CD1c-positive myeloid dendritic cell (primary cell): ENCODE measurements around the gene ABCG5.

Experiments used
- DNase-seq: peaks from one replicate; pipeline ENCODE4 v3.0.0-alpha.2; 2016; ENCODE audit errors: extremely low spot score

The ABCG5 gene

DNA sequence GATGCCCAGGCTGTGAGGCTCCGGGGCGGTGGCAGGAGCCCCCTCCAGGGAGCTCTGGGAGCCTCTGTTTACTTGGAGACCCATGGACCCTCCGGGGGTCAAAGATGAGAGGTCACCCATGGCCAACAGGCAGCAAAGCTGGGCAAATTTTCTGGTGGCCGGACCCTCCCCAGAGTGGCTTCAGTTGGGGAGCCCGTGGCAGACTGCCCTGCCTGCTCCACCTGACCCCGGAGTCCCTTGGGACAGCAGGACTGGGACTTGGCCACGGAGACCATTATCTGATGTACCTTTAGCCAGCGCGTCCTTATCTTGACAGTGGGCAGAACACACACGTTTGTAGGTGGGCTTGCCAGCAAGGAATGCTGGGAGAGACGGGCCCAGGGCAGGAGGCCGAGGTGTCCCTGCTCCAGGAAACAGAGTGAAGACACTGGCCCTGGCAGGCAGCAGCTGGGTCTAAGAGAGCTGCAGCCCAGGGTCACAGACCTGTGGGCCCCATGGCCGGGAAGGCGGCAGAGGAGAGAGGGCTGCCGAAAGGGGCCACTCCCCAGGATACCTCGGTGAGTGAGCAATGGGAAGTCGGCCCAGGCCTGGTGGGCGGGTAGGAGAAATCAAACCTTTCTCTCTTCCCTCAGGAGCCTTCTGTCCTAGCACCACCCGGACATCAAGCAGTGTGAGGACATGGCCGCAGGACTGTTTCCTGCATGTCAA is at the start of gene ABCG5, which contains the start of gene ABCG8:
Gene ABCG5 (minus strand): TSS at position 280 of the 708 bp plus-strand sequence. CDS start 160 bp downstream, at position 120.
Gene ABCG8 (plus strand): TSS at position 412 of the 708 bp plus-strand sequence. CDS start 83 bp downstream, at position 495.
- no peak for DNase-seq

DNA sequence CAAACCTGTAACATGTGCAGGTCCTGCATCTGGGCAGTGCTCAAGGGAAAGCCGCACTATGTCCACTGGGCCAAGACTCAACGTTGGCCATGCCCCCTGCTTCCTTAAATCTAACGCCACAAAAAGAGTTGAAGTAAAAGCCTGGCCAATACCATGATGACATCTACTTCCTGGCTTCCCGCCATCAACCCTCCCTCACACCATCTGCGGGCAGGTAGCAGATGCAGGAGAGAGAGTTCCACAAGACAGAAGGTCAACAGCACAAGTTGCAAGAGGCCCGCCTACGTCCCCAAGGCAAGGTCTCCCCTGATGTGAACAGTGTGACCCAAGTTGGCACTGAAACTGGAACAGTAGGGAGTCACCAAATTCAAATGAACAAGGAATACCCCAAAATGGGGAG is 48.5 kb upstream of the ABCG5 start:
- no peak for DNase-seq

DNA sequence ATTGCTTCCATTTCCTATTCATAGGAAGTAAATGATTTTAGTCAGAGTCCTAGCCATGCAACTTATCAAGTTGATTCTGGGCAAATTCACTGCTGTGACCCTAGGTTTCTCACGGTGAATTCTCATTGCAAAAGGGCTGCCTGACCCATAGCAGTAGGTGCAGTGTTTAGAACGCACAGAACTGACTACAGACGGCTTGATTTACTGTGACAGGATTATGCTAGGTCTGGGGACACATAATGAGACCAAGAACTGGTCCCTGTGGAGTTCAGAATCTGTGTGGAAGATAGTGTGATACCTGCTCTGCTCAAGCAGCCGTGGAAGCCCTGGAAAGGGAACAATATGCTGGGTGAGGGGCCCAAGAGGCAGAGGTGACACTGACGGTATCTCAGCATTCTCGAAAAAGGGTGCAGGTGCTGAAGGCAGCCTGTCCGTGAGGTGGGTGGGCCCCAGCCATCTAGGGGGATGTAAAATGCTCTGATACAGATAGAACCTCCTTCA is 46.5 kb upstream of the ABCG5 start:
- DNase-seq, result no peak

DNA sequence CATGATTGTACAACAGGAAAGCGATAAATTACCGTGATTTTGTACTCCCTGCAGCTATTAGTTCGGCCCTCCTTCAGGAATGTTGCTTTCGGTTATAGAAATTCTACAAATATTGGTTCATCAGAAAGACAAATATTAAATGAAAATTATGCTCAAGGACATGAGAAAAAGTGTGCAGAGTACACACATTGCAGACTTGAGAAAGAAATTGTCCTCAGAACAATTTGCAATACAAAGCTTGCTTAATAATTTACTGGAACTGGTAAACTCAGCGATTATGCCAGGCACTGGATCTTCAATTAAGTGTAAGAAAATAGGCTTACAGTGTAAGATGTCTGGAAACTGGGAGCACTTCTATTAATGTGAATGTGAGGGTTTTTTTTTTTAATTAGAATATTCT is 46.0 kb upstream of the ABCG5 start:
- no peak for DNase-seq

DNA sequence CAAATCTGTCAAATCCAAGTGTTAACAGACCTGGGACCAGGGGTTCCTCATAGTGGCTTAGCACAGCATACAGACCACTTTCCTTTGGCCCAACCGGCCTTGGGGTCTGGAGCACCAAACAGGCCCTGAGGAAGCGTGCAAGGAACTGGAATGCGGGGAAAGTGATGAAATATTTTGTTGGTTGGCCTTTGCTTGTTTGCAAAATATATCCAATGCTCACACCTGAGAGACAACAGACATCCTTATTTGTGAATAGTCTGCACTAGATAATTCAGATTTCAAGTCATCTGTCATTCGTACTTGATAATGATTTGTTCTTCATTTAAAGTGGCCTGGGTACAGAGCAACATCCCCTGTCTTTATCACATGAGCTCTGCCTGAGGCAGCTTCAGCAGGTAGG is 43.7 kb upstream of the ABCG5 start:
- DNase-seq, result no peak

DNA sequence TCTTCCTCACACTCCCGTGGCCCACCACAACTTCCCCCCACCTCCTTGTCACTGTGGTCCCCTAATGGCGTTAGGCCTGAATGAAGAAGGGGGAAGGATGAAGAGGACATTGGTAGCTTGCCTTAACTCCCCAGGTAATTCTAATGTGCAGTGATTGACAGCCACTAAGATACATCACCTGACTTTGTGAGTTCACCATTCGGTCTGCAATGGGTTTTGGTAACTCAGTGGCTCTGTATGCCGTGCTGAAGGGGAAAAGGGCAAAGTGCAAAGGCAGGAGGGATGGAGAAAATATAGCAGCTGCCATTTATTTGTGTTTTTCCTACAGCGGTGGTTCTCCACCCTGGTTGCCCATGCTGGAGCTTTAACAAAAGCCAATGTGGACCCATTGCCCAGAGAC is 42.3 kb upstream of the ABCG5 start:
- no peak for DNase-seq

DNA sequence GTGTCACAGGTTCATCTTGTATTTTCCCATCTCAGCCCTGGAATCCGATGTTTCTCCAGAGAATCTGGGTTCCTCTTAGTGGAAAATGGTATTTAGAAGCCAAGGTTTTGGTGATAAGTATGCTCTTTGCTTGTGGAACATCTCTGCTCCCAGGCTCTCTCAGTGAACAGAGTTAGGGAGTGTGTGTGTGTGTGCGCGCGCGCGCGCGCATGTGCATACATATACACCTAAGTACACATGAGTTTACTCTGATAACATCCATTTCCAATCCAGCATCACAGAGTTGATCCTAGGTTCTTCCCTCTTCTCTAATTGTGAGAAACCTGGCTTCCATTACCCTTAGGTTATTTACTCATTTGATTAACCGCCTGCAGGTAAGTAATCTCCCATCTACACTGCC is 41.8 kb upstream of the ABCG5 start:
- no peak for DNase-seq

DNA sequence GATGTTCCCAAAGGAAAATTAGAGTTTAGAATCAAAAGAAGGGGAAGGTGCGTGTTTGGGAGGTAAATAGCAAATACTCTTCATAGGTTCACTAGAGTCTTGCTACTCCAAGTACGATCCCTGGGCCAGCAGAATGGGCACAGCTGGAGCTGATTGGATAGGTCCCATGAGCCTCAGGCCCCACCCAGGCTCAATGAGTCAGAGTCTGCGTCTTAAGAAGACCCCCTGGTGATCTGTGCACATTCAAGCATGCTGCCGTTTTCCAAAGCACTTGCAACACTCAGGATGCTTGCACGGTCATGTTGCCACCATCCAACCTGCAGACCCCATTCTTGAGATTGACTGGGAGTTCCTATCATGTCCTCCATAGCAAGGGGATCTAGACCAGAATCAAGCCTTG is 40.6 kb upstream of the ABCG5 start:
- DNase-seq, result no peak

DNA sequence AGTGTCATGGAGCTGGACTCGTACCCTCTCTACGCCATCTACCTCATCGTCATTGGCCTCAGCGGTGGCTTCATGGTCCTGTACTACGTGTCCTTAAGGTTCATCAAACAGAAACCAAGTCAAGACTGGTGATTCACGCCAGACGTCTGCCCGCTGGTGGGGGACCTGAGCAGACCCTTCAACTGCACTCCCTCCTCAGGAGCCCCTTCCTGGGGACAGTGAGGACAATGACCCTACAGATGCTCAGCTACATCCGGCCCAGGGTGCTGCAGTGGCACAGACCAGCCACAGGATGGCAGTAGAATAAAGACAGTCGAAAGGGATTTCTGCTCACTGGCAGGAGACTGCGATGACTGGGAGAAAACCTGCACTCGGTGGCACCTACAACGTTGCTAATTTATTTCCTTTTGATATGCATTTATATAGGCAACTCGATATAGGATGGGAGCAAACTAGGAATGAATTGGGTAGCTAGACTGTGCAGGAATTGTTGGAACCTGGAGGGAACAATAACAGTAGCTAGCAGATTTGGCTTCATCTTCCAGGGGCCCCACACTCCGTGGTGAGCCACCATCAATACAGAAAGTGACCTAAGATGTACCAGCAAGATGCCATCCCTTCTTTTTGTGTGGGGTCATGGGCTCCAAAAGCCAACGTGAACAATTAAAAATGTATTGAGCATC is 39.3 kb upstream of the ABCG5 start:
- peak; percentile 48 for DNase-seq

DNA sequence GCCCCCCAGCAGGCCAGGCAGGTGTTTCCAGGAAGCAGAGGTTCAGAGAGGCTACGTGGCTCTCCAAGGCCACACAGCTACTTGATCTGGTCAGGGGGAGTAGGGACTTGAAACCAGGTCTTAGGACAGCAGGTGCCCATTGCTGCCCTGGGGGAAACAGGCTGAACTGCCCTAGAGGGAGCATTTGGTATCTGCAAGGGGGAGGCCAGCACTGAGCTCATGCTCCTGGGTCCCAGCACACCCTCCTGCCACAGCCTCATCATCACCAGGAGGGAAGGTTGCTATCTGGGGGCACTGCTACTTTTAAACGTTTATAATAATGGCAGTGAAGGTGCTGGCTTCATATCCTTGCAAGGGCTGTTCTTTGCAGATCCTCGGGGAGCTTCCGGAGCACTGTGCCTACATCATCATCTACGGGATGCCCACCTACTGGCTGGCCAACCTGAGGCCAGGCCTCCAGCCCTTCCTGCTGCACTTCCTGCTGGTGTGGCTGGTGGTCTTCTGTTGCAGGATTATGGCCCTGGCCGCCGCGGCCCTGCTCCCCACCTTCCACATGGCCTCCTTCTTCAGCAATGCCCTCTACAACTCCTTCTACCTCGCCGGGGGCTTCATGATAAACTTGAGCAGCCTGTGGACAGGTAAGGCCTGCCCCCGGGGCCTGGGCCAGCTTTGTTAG is 36.3 kb upstream of the ABCG5 start:
- no peak for DNase-seq

DNA sequence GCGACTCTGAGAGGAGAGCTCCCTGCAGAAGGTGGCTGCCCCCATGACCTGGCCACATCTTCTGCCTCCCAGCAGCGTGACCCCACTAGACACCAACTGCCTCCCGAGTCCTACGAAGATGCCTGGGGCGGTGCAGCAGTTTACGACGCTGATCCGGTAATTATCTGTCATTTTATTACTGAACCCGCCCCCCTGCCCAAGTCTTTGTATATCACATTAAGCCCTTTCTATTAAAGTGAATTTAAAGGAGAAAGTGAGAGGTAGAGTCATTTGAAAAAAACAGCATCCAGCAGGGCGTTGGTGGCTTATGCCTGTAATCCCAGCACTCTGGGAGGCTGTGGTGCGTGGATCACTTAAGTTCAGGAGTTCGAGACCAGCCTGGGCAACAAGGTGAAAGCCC is 33.5 kb upstream of the ABCG5 start:
- DNase-seq, result no peak

DNA sequence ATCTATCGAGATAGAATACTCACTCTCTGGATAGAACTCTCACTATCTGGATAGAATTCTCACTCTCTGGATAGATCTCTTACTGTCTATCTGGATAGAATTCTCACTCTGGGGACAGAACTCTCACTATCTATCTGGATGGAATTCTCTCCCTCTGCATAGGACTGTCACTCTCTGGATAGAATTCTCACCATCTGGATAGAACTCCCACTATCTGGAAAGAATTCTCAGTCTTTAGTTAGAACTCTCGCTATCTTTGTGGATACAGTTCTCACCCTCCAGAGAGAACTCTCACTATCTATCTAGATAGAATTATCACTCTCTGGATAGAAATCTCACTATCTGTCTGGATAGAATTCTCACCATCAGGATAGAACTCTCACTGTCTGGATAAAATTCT is 16.7 kb upstream of the ABCG5 start:
- DNase-seq, result no peak

DNA sequence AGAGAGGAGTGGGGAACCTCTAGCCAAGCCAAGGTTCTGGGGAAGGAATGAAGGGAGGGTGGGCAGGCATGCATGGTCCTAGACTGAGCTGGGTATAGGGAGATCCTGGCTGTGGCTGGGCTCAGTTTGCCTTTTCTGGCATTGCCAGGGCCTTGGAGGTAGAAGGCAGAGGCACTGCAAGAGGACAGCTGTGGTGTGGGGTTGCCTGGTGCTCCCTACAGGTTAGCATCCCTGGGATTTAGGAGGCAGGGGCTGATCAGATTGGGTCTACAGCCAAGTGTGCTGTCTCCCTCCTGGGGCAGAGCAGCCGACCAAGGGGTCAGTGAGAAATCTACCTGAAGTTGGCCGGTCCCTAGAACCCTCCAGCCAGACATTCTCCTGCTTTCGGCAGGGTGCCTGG is 16.0 kb upstream of the ABCG5 start:
- DNase-seq, result no peak

DNA sequence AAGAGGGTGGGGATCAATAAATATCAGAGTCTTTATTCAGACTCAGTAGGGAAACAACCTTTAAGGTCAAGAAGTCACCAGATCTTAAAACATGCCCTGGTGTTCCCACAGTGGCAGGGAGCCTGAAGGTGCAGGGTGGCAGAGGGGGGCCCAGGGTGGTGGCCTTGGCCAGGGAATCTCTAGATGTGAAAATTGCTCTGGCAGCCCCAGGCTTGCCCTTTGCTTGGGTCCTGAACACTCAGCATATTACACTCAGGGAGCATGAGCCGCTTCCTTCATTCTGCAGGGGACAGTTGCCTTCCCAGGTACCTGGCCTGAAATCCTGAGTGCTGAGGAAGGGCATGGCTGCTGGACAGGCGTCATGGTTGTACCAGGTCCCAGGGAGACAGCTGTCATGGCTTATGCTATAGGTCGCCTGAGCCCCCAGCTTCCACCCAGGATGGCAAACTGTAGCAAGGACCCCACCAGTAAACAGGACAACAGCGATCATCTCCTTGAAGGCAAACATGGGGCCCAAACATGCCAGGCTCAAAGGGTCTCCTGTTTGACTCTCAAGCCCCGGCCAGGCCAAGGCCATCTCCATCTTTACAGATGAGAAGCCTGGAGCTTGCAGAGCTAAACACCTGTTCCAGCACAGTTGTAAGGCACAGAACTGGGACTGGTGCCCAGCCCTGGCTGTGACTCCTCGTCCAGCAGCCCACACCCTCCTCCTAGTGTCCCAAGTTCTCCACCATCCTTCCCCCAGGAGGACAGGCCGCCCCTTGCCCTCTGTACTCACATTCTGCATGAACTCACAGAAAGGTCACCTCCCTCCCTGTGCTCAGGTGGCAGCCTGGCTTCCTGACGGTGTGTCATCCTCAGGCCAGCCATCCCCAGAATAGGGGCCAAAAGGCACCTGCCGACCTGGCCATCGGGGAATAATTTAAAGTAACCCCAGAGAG is 14.8 kb upstream of the ABCG5 start:
- DNase-seq, result no peak

DNA sequence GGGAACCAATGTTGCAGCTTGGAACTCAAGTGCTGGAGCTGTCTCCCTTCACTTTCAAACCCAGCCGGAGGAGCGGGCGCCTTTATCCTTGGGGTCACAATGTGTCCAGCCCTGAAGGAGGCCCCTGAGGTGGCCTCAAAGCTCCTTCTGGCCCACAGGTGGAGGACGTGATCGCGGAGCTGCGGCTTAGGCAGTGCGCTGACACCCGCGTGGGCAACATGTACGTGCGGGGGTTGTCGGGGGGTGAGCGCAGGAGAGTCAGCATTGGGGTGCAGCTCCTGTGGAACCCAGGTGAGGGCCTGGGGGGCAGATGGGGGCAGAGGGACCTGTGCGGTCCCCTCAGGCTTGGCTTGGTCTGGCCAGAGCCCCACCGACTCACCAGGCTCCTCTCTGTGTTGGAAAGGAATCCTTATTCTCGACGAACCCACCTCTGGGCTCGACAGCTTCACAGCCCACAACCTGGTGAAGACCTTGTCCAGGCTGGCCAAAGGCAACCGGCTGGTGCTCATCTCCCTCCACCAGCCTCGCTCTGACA is 13.6 kb upstream of the ABCG5 start:
- DNase-seq, result no peak

DNA sequence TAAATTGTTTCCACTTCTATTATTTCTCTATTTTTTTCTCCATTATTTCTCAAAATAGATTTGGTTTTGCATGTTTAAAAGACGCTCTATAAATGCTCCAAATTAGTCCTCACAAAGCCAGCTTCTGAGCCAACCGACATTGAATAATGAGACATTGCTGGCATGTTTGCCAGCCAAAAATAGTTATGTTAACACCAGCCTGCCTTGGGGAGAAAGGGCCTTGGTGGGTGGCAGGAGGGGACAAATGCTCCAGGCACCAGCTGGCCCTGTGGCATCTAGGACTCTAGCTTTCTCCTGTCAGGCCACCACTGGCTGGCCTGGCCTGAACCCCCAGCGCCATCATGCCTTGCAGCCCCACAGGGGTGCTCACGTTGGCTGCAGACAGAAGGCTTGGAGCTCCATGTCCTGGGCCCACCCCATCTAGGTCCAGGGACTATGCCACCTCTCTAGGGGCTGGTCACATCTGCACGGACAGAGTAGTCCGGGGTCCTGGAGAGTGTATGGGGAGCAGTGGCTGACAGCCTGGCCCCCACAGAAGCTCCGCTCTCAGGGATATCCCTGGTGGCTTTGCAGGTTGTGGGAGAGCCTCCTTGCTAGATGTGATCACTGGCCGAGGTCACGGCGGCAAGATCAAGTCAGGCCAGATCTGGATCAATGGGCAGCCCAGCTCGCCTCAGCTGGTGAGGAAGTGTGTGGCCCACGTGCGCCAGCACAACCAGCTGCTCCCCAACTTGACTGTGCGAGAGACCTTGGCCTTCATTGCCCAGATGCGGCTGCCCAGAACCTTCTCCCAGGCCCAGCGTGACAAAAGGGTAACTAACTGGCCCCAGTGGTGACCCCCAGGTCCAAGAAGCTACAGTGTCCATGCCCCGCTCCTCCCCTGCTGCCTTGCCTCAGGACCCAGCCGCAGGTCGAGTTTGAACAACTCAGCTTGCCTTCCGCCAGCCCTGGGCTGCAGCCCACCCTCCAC is 12.7 kb upstream of the ABCG5 start:
- DNase-seq, result no peak

DNA sequence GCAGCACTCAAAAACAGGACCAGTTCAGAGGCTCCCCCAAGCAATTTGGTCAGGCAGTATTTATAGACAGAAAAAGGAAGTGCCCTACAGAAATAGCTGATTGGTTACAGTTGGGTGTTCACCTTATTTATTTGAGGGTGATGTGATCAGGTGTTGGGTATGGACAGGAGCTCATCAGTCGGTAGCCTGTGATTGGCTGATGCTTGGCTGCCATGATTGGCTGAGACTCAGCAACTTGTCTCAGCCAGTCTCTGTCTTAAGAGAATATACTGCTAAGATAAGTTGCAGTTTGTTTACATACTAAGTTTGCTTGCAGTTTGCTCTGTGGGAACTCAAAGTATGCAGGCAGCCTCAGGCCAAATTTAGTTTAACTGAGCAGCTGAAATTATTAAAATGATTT is 9.6 kb upstream of the ABCG5 start:
- DNase-seq, result no peak

DNA sequence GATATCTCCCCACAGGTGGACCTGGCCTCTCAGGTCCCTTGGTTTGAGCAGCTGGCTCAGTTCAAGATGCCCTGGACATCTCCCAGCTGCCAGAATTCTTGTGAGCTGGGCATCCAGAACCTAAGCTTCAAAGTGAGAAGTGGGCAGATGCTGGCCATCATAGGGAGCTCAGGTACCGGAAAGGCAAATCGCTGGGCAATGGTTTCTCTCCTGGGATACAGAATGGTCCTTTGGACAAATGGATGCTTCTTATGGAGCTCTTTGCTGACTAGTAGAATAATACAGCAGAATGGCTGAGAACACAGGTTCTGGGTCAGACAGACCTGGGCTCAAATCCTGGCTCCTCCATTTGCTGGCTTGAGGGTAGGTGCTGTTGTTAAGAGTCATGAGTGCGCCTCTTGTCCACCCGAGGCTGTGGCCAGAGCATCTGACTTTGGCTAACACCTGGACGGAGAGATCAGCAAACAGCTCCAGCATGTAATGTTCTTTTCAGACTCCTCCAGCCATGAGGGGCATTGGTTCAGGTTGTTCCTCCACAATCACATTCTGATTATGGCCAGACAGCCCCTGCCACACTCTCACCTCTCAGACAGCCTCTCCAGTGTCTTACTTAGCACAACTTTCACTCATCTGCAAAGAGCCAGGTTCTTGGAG is 7.6 kb upstream of the ABCG5 start:
- no peak for DNase-seq

DNA sequence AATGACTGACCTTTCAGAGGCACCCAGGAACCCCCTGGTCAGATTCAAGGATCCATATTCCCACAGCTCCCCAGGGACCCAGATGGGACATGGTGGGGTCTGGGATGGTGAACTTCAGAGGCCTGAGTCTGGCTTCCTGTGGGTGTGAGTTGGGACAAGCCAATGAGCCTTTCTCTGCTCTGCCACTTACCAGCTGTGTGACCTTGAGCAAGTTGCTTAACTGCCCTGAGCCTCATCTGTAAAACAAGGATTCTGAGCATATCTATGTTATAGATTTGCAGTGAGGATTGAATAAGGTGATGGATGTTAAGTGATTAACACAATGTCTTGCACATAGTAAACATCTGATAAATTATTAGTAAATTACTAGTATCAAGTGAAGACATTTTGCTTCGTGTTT is 6.5 kb upstream of the ABCG5 start:
- no peak for DNase-seq

DNA sequence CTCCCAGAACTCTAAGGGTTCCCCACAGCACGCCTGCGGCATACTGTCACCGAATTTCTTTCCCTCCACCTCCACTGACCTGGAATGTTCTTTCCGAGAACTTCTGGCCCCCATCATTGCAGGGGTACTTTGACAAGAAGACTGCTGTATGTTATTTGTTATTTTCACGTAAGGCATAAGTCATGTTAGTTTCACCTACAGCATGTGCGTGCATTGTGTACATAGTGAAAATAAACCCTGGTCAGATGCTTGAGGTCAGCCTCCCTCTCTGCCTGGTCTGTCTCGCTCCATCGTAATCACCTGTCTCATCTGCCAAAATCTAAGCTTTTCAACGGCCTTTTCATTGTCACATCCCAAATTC is 4.2 kb upstream of the ABCG5 start:
- no peak for DNase-seq
